PC-9 (cell line): ENCODE measurements around the gene SCYGR2. TPM values are rescaled to one million over a fixed set of nuclear protein-coding genes. Genes with fewer than 3 reads are reported as not detected.

Source experiments
- BruUV-seq: library from RNA; stranded (reverse); fragments of 400-500 nt; replicated peaks from 2 replicates; lab custom pipeline; 2021; lab: Mats Ljungman, UMichigan
- CTCF ChIA-PET: fragments of 300-600 bp; sonication (Branson Sonifier 250); formaldehyde crosslinking; loops from one replicate; lab custom pipeline; 2022; ENCODE audit warnings: antibody characterized with exemption; lab: Charles Lee
- POLR2A ChIA-PET: fragments of 300-600 bp; sonication (Branson Sonifier 250); formaldehyde crosslinking; loops from one replicate; lab custom pipeline; 2022; ENCODE audit warnings: antibody characterized with exemption; ENCODE audit not compliant: unreplicated experiment; lab: Charles Lee
- DNase-seq, 2 experiments: peaks; one replicate each; pipeline versions ENCODE4 v3.0.0 to v3.0.0-alpha.2; 2015 to 2022; ENCODE audit warnings: mixed read lengths in 1 of 2
- H2AFZ ChIP-seq: fragments of 200-600 bp; sonication (generic); 2 replicates; pipeline ENCODE4 v1.8.1; 2017; ENCODE audit warnings: antibody characterized with exemption
- H3F3A ChIP-seq: fragments of 200-600 bp; sonication (generic); 2 replicates; pipeline ENCODE4 v1.8.1; 2017; ENCODE audit warnings: antibody characterized with exemption, mild to moderate bottlenecking, low read depth; ENCODE audit not compliant: insufficient read depth
- H3K27ac ChIP-seq: fragments of 200-600 bp; sonication (generic); 2 replicates; pipeline ENCODE4 v1.6.1; 2016; ENCODE audit warnings: mixed run types
- H3K27me3 ChIP-seq: fragments of 200-600 bp; sonication (generic); 2 replicates; pipeline ENCODE4 v1.6.1; 2016; ENCODE audit warnings: low read depth, mixed run types; ENCODE audit not compliant: insufficient read depth
- H3K36me3 ChIP-seq: fragments of 200-600 bp; sonication (generic); 2 replicates; pipeline ENCODE4 v1.6.1; 2016; ENCODE audit warnings: low read depth, mixed run types
- H3K4me1 ChIP-seq: fragments of 200-600 bp; sonication (generic); replicated peaks from 2 replicates; pipeline ENCODE4 v1.6.1; 2016; ENCODE audit warnings: mixed run types; ENCODE audit not compliant: insufficient read depth
- H3K4me2 ChIP-seq: fragments of 200-600 bp; sonication (generic); 2 replicates; pipeline ENCODE4 v1.6.1; 2017; ENCODE audit warnings: mixed run types
- H3K4me3 ChIP-seq: fragments of 200-600 bp; sonication (generic); 2 replicates; pipeline ENCODE4 v1.6.1; 2016; ENCODE audit warnings: mixed run types
- H3K79me2 ChIP-seq: fragments of 200-600 bp; sonication (generic); 2 replicates; pipeline ENCODE4 v1.6.1; 2017; ENCODE audit warnings: low read depth, mixed run types
- H3K9me2 ChIP-seq: fragments of 200-600 bp; sonication (generic); 2 replicates; pipeline ENCODE4 v1.8.1; 2017; ENCODE audit warnings: mild to moderate bottlenecking; ENCODE audit not compliant: insufficient read depth
- H3K9me3 ChIP-seq: fragments of 200-600 bp; sonication (generic); 2 replicates; pipeline ENCODE4 v1.8.1; 2016; ENCODE audit warnings: low read depth; ENCODE audit not compliant: insufficient read depth
- H4K20me1 ChIP-seq: fragments of 200-600 bp; sonication (generic); 2 replicates; pipeline ENCODE4 v1.8.1; 2017; ENCODE audit not compliant: insufficient read depth
- CTCF ChIP-seq: fragments of 200-600 bp; sonication (generic); conservative IDR thresholded peaks from 2 replicates; pipeline ENCODE4 v1.6.1; 2017; ENCODE audit warnings: mixed run types, antibody characterized with exemption, mild to moderate bottlenecking, moderate library complexity
- EZH2 ChIP-seq: fragments of 200-600 bp; sonication (generic); IDR thresholded peaks from 2 replicates; pipeline ENCODE4 v1.8.0; 2017; ENCODE audit warnings: antibody characterized with exemption, low read depth
- intact Hi-C: fragments of 100-400 bp; cut with micrococcal nuclease; formaldehyde crosslinking; loops from one replicate; pipeline ENCODE4 v1.10.0; 2022; ENCODE audit not compliant: unreplicated experiment
- total RNA-seq: library from RNA; stranded (reverse); gene quantifications from 2 replicates; pipeline ENCODE4 v1.2.3, GENCODE V29; 2021

Gene SCYGR2
- total RNA-seq, 1 experiment from 2014 or later = not detected

GRCh38 chr2:227582369-227582768 lies 16.3 kb upstream of the SCYGR2 start:
- H3K4me2 ChIP-seq = no peak overlapping the region
- H2AFZ ChIP-seq = no peak overlapping the region
- intact Hi-C loops = no loop called here
- 0 out of 2 replicates have a peak, but pooled peaks cover 4% of the 10 kb centered on the region for H3K9me2 ChIP-seq
- CTCF ChIA-PET = no interaction called here
- no peaks in the 10 kb centered on the region for H4K20me1 ChIP-seq
- TF ChIP-seq CTCF (no peak), EZH2 (no peak)
- no peaks in the 10 kb centered on the region; the same call in 1 of the 2 replicates for H3F3A ChIP-seq
- POLR2A ChIA-PET = no interaction called here
- H3K4me3 ChIP-seq = no peak overlapping the region
- no peaks in the 10 kb centered on the region for H3K27me3 ChIP-seq
- H3K9me3 ChIP-seq = peaks cover 7% of the 10 kb centered on the region
- no peak for DNase-seq
- no peak overlapping the region for H3K27ac ChIP-seq
- no peaks in the 10 kb centered on the region for H3K36me3 ChIP-seq
- H3K4me1 ChIP-seq = no peaks in the 10 kb centered on the region
- BruUV-seq = no TSS peak
- H3K79me2 ChIP-seq = no peaks in the 10 kb centered on the region

GRCh38 chr2:227592694-227593387 lies 5.9 kb upstream of the SCYGR2 start:
- H3K4me2 ChIP-seq = no peak overlapping the region
- intact Hi-C loops = no loop called here
- ChIA-PET CTCF (no interaction called here), POLR2A (no interaction called here)
- no peaks in the 10 kb centered on the region for H4K20me1 ChIP-seq
- DNase-seq = no peak
- no peak for TF ChIP-seq EZH2
- no peak for TF ChIP-seq CTCF
- H3K4me3 ChIP-seq = no peak overlapping the region
- H3K9me2 ChIP-seq = no peaks in the 10 kb centered on the region
- no peaks in the 10 kb centered on the region for H3K27me3 ChIP-seq
- no TSS peak for BruUV-seq
- H3K4me1 ChIP-seq = peaks cover under 1% of the 10 kb centered on the region
- no peaks in the 10 kb centered on the region for H3K36me3 ChIP-seq
- H3K27ac ChIP-seq = no peak overlapping the region
- H2AFZ ChIP-seq = no peak overlapping the region
- no peaks in the 10 kb centered on the region for H3K9me3 ChIP-seq
- H3F3A ChIP-seq = no peaks in the 10 kb centered on the region
- no peaks in the 10 kb centered on the region for H3K79me2 ChIP-seq

GRCh38 chr2:227595797-227596196 lies 2.9 kb upstream of the SCYGR2 start:
- Histone ChIP-seq H3K4me1 (peaks cover 9% of the 10 kb centered on the region), H2AFZ (no peak overlapping the region), H3K4me2 (no peak overlapping the region), H4K20me1 (no peaks in the 10 kb centered on the region), H3K36me3 (no peaks in the 10 kb centered on the region), H3K27ac (no peak overlapping the region), H3K4me3 (no peak overlapping the region), H3K9me3 (no peaks in the 10 kb centered on the region), H3K9me2 (no peaks in the 10 kb centered on the region), H3F3A (no peaks in the 10 kb centered on the region), H3K27me3 (no peaks in the 10 kb centered on the region), H3K79me2 (no peaks in the 10 kb centered on the region)
- no TSS peak for BruUV-seq
- no peak for TF ChIP-seq CTCF
- POLR2A ChIA-PET = no interaction called here
- DNase-seq = no peak
- intact Hi-C loops = no loop called here
- CTCF ChIA-PET = no interaction called here
